IPS-20b (cell line): Measurements from ENCODE around the gene RNF125.
A peak's percentile ranks its signal among the peaks of the same experiment; 100 is the strongest.

Experiments
- H3K27ac ChIP-seq: one replicate; pipeline ENCODE4 v1.5.1; 2013; ENCODE audit warnings: low read length
- H3K27me3 ChIP-seq: 2 replicates; pipeline ENCODE4 v1.6.1; 2013; ENCODE audit warnings: mild to moderate bottlenecking, low read length, inconsistent platforms; ENCODE audit not compliant: insufficient read depth
- H3K36me3 ChIP-seq: 2 replicates; pipeline ENCODE4 v1.6.1; 2013; ENCODE audit warnings: low read depth, mild to moderate bottlenecking, inconsistent platforms, low read length, moderate library complexity; ENCODE audit not compliant: insufficient read depth
- H3K4me1 ChIP-seq: 2 replicates; pipeline ENCODE4 v1.6.1; 2013; ENCODE audit warnings: mild to moderate bottlenecking, control low read depth, inconsistent platforms, low read length, moderate library complexity; ENCODE audit not compliant: insufficient read depth
- H3K4me3 ChIP-seq: 2 replicates; pipeline ENCODE4 v1.5.1; 2013; ENCODE audit warnings: mild to moderate bottlenecking, low read length, inconsistent platforms
- H3K9ac ChIP-seq: 2 replicates; pipeline ENCODE4 v1.6.1; 2013; ENCODE audit warnings: low read depth, mild to moderate bottlenecking, inconsistent platforms, low read length, moderate library complexity
- H3K9me3 ChIP-seq: 2 replicates; pipeline ENCODE4 v1.6.1; 2013; ENCODE audit warnings: mild to moderate bottlenecking, low read depth, low read length, inconsistent platforms; ENCODE audit not compliant: insufficient read depth

The RNF125 gene

DNA sequence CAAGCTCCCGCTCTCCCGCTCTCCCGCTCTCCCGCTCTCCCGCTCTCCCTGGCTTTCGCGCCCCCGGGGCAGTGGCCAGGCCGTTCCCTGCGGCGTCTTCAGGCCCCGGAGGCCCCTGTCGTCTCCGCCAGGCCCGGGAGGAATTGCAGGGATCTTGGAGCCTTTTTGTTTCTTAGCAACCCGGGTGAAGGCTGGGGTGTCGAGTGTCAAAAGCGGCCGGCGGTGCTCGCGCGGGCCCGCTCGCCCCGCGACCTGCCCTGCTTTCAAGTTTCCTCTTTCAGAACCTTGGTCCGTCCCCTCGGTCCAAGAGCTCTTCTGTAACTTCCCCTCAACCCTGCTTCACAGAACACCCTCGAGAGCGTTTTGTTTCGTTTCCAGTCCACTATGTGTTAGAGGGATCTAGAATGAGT, 74.5 kb downstream of the RNF125 start:
- Histone ChIP-seq H3K27ac (no peak overlapping the region), H3K4me3 (peak overlapping the region; percentile 95), H3K9ac (peak overlapping the region; percentile 86; the same call in 1 of the 2 replicates), H3K9me3 (no peaks in the 10 kb centered on the region), H3K36me3 (peaks cover 13% of the 10 kb centered on the region; the same call in 1 of the 2 replicates), H3K4me1 (peaks cover 6% of the 10 kb centered on the region; the same call in 1 of the 2 replicates), H3K27me3 (no peaks in the 10 kb centered on the region)

DNA sequence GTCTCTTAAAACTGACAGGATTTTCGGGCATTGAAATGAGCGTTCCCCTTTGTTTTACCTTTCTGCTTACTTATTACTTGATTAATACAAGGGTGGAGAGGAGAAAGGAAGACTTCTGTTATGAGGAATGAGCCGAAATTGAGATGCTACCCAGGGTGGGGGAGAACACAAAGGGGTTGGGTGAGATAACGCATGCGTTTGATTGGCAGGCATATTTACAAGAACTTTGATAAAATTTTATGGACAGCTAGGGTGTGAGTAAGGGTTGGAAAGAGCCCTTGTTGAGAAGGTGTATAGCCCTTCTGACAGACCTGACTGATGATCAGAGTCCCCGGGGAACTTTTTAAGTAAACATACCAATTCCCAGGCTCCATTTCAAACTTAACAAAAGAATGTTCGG, 74.9 kb downstream of the RNF125 start:
- peaks cover 13% of the 10 kb centered on the region; the same call in 1 of the 2 replicates for H3K36me3 ChIP-seq
- no peaks in the 10 kb centered on the region for H3K27me3 ChIP-seq
- H3K4me1 ChIP-seq, result peaks cover 6% of the 10 kb centered on the region; the same call in 1 of the 2 replicates
- H3K4me3 ChIP-seq, result peak overlapping the region; percentile 95
- H3K9ac ChIP-seq, result peak overlapping the region; percentile 86; the same call in 1 of the 2 replicates
- no peaks in the 10 kb centered on the region for H3K9me3 ChIP-seq
- no peak overlapping the region for H3K27ac ChIP-seq

DNA sequence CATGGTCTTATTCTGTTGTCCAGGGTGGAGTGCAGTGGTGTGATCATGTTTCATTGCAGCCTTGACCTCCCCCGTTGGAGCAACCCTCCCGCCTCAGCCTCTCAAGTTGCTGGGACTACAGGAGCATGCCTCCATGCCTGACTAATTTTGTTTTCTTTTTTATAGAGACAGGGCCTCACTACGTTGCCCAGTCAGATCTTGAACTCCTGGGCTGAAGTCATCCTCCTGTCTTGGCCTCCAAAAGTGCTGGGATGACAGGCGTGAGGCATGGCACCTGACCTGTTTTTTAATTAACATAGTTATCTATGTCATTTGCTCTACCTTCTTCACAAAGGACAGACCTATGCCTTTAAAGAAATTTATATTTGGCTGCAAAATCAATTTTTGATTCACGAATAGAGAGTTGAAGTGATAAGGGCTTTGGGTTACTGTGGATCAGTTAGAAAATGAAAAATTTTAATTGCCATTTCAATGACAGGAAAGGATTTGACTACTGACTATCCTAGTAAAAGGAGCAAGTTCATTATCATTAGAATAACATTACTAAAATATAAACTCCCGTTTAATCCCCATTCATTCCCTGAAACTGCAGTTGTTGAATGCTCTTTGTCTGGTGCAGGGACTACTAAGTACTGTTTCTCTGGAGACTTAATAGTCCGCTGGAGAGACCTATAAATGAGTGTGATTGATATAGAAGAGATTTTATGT, 76.7 kb downstream of the RNF125 start:
- Histone ChIP-seq H3K27ac (no peak overlapping the region), H3K9me3 (no peaks in the 10 kb centered on the region), H3K36me3 (peaks cover 13% of the 10 kb centered on the region; the same call in 1 of the 2 replicates), H3K4me3 (no peak overlapping the region), H3K9ac (no peak overlapping the region; the same call in 1 of the 2 replicates), H3K4me1 (peaks cover 6% of the 10 kb centered on the region; the same call in 1 of the 2 replicates), H3K27me3 (no peaks in the 10 kb centered on the region)

DNA sequence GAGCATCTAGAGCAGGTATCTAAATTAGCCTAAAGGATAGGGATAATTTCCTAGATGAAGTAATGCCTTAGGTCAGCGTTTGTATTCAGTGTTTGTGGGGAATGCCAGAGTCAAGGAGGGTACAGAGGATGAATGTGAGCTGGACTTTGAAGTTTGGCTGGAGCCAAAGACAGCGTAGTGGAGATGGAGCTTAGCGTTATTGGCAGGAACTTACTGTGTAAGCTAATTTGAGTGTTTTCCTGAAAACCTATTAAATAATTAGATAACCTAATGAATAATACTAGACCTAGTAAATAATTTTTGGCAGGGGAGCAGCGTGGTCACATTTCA, 77.2 kb downstream of the RNF125 start:
- Histone ChIP-seq H3K27ac (no peak overlapping the region), H3K36me3 (peaks cover 13% of the 10 kb centered on the region; the same call in 1 of the 2 replicates), H3K4me1 (peaks cover 6% of the 10 kb centered on the region; the same call in 1 of the 2 replicates), H3K27me3 (no peaks in the 10 kb centered on the region), H3K9ac (no peak overlapping the region; the same call in 1 of the 2 replicates), H3K4me3 (no peak overlapping the region), H3K9me3 (no peaks in the 10 kb centered on the region)

DNA sequence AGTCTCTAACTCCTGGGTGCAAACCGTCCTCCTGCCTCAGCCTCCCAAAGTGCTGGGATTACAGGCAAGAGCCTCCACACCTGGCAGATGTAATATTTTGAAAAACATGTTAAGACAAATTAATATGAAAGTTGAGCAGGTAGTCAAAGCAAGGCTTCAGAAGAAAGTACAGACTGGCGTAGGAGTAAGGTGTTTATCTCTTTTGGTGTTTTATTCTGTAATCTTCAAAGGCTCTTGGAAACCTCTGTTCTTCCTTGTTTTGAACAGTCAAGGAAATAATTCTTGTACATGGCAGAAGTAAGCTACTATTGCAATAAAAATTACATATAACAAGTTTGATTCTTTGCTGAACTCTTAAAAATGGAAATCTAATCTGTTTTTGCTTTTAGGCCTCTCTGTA, 78.3 kb downstream of the RNF125 start:
- Histone ChIP-seq H3K9me3 (no peaks in the 10 kb centered on the region), H3K27me3 (no peaks in the 10 kb centered on the region), H3K9ac (no peak overlapping the region), H3K27ac (no peak overlapping the region), H3K4me3 (no peak overlapping the region), H3K36me3 (peaks cover 19% of the 10 kb centered on the region; the same call in 1 of the 2 replicates), H3K4me1 (peaks cover 6% of the 10 kb centered on the region; the same call in 1 of the 2 replicates)

DNA sequence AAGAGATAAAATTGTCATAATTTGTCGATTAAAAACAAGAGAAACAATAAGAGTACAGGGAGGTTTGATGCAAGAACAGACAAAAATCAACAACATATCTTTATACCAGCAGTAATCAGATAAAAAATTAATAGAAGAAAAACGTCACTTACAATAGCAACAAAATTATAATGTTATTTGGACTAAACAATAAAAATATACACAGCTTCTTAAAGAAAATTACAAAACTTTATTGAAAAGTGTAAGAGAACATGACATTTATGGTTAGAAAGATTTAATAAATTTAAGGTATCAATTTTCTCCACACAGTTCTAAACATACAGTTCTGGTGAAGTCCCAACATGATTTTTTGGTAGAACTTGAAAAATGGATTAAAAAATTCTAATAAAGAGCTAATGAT, 85.9 kb downstream of the RNF125 start:
- no peak overlapping the region for H3K9ac ChIP-seq
- no peaks in the 10 kb centered on the region for H3K27me3 ChIP-seq
- H3K36me3 ChIP-seq, result peaks cover 18% of the 10 kb centered on the region
- no peak overlapping the region for H3K4me3 ChIP-seq
- H3K4me1 ChIP-seq, result no peaks in the 10 kb centered on the region
- no peaks in the 10 kb centered on the region for H3K9me3 ChIP-seq
- no peak overlapping the region for H3K27ac ChIP-seq

DNA sequence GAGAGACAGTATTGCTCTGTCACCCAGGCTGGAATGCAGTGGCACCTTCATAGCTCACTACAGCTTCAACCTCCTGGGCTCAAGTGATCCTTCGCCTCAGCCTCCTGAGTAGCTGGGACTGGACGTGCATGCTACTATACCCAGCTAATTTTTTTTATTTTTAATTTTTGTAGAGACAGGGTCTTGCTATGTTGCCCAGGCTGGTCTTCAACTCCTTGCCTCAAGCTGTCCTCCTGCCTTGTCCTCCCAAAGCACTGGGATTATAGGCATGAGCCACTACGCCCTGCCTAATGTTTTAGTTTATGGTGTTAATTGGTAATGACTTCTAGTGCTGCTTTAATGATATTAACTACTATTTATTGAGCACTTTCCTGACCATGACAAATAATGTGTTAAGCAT, 91.4 kb downstream of the RNF125 start:
- Histone ChIP-seq H3K9me3 (no peaks in the 10 kb centered on the region), H3K9ac (no peak overlapping the region), H3K27me3 (no peaks in the 10 kb centered on the region), H3K36me3 (peaks cover 38% of the 10 kb centered on the region), H3K4me3 (no peak overlapping the region), H3K27ac (no peak overlapping the region), H3K4me1 (no peaks in the 10 kb centered on the region)

DNA sequence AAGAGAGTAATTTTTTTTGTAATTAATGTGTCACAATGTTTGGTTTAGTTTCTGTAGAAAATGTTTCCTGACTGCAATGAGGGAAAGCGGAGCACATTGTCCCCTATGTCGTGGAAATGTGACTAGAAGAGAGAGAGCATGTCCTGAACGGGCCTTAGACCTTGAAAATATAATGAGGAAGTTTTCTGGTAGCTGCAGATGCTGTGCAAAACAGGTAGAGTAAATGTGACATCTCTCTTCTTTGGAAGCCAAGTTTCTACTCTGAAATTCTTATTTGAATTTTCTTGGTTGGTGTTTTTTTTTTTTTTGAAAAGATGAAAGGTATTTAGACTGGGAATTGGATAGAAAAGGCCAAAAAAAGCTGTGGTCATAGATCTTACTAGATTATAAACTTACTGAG, 93.1 kb downstream of the RNF125 start:
- Histone ChIP-seq H3K9ac (no peak overlapping the region), H3K4me1 (no peaks in the 10 kb centered on the region), H3K4me3 (no peak overlapping the region), H3K27ac (no peak overlapping the region), H3K27me3 (no peaks in the 10 kb centered on the region), H3K36me3 (peaks cover 51% of the 10 kb centered on the region), H3K9me3 (no peaks in the 10 kb centered on the region)

DNA sequence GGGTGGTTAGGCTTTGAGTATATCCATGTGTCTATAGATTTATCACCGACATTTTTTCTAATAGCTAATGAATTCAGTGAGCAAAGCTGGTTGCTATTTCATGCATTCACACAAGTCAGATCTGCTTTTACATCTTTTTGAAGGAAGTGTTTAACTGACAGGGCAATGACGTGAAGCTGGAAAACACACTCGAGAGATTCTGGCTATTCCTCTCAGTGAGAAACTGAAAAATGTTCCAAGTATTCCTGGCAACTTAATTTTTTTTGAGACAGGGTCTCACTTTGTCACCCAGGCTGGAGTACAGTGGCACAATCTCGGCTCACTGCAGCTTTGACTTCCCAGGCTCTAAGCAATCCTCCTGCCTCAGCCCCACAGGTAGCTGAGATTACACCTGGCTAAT, 94.2 kb downstream of the RNF125 start:
- no peak overlapping the region for H3K27ac ChIP-seq
- H3K4me1 ChIP-seq, result no peaks in the 10 kb centered on the region
- peaks cover 62% of the 10 kb centered on the region for H3K36me3 ChIP-seq
- H3K27me3 ChIP-seq, result no peaks in the 10 kb centered on the region
- no peaks in the 10 kb centered on the region for H3K9me3 ChIP-seq
- no peak overlapping the region for H3K9ac ChIP-seq
- H3K4me3 ChIP-seq, result no peak overlapping the region

DNA sequence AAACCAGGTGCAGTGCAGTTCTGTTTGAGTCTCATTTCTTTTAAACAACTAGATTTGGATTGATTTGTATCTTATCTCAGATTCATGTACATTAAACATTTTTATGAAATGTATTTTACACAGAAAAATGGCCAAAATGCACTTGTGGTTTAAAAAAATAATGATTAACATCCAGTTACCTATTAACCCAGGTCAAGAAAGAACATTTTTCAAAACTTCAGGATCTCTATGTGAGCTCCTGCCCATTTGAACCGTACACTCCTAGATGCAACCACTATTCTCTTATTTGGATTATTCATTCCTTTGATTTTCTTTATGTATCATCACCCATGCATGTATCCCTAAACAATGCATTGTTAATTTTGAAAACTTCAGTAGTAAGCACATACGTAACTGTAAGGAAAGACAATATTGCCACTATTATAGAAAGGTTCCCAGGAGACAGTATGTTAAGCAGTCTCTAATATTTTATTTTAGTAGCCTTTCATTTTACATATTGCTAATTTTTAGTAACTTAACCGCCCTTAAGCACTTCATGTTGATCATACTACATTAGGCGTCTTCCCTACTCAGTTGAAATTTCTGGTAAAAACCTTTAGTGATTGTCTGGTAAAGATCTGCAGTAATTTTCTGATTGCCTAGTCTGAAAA, 95.8 kb downstream of the RNF125 start:
- Histone ChIP-seq H3K36me3 (peaks cover 63% of the 10 kb centered on the region), H3K9me3 (no peaks in the 10 kb centered on the region), H3K27ac (no peak overlapping the region), H3K27me3 (no peaks in the 10 kb centered on the region), H3K9ac (no peak overlapping the region), H3K4me3 (no peak overlapping the region), H3K4me1 (no peaks in the 10 kb centered on the region)

DNA sequence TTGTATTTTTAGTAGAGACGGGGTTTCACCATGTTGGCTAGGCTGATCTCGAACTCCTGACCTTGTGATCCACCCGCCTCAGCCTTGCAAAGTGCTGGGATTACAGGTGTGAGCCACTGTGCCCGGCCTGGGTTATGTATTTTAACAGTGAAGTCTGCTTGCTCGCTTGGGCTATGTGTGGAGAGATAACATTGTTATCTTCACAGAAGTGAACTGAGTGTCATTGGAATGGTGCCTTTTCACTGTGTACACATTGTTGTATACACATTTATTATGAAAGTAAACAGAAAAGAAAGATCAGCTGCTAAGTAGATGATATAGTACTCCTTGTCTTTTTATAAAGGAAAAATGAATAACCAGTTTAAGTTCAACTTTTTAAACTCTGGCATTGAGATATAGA, 103.4 kb downstream of the RNF125 start:
- Histone ChIP-seq H3K9me3 (no peaks in the 10 kb centered on the region), H3K9ac (no peak overlapping the region), H3K4me3 (no peak overlapping the region), H3K27ac (no peak overlapping the region), H3K27me3 (no peaks in the 10 kb centered on the region), H3K4me1 (no peaks in the 10 kb centered on the region), H3K36me3 (peaks cover 68% of the 10 kb centered on the region)
